NCI-H446 (cell line): Measurements from ENCODE around the gene OR4K5.
A peak's percentile ranks its signal among the peaks of the same experiment; 100 is the strongest.
"Not testable (repeated sequence)": the region's sequence is repeated elsewhere in the genome, so short reads cannot be mapped to it uniquely, and the experiment has no call there.

ENCODE experiments used
- DNase-seq, 2 experiments: peaks; one replicate each; lab custom pipeline; 2025; lab: John Stamatoyannopoulos, UW

The OR4K5 gene

GRCh38 chr14:19920021-19920657 is at the start of gene OR4K5:
OR4K5 (plus strand) TSS chr14:19920607; CDS start chr14:19920607, 0 bp downstream.
- no peak for DNase-seq

DNA sequence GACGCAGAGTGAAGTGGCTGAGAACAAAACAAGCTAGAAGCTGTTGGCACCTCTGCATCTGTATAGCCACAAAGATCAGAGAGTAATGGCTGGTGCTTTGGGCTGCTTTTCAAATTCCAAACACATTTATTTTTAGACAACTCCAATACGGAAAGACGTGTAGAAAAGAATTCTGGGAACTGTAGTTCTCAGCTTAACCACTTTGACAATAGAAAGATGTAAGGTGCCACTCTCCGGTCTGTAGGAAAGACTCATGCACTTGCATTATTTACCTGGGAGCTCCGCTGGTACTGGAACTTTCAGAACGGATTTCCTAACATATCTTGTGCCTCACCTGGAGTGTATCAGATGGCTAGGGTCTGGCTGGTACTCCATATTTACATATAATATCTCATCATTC is 47.2 kb upstream of the OR4K5 start:
- peak in 1 of 2 experiments; percentile 7 for DNase-seq

- no peak for DNase-seq
Measured at GRCh38 chr14:19874842-19875241, 45.6 kb upstream of the OR4K5 start, which contains the start of gene OR4K2. OR4K2 (plus strand) TSS chr14:19875142; CDS start chr14:19876268, 1,126 bp downstream.

- peak in 1 of 2 experiments; percentile 40 for DNase-seq
Measured at GRCh38 chr14:19878029-19878642, 42.3 kb upstream of the OR4K5 start.

DNA sequence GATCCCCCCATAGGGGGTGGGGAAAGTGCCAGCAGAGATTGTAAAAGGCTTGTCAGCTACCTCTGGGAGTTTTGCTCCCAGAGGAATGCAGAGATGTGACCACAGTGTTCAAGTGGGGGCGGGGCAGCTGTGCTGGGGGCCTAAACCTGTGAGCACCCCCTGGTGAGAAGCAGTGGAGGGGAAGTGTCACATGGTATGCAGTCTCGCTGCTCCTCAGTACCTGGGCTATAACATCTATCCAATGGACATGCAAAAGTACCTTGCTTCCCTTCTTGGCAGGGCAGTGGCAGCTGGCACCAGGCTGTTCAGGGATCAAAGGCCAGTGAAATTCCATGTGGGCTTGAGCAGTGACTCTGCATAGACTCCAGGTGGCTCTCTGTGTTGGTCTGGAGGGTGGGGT is 25.1 kb upstream of the OR4K5 start:
- DNase-seq, result no peak

- no peak for DNase-seq
Measured at GRCh38 chr14:19900999-19901398, 19.4 kb upstream of the OR4K5 start.

DNA sequence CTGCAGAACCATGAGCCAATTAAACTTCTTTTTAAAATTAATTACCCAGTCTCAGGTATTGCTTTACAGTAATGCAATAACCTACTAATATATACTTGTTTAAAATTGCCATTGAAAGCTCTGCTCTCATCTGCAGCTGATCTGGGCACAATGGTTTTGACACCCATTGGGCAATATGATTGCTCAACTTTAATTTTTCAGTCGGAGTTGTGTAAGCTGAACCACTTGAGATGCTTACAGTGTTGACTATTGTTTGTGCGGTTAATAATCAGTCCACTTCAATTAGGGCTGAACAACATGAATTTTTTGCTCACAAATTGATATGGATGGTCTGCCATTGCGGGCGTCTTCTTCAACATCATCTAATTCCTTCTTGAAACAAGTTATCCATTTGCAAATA is 18.0 kb upstream of the OR4K5 start:
- DNase-seq, result no peak

DNA sequence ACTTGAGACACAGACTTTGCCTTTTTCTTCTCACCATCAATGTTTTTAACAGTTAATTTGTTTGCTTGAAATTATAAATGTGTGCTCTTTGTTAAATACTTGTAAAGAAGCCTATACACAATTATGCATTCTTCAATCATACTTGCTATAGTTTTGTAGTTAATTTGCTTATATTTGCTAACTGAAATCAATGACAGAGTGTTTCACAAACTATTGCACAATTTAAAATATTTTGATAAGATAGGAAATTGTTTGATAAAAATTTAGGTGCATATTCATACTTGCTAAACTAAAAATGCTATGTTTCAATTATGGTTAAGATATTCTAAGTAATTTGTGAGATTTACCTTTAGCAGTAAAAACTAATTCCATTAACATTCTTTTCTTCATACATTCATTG is 13.7 kb upstream of the OR4K5 start:
- no peak for DNase-seq

DNA sequence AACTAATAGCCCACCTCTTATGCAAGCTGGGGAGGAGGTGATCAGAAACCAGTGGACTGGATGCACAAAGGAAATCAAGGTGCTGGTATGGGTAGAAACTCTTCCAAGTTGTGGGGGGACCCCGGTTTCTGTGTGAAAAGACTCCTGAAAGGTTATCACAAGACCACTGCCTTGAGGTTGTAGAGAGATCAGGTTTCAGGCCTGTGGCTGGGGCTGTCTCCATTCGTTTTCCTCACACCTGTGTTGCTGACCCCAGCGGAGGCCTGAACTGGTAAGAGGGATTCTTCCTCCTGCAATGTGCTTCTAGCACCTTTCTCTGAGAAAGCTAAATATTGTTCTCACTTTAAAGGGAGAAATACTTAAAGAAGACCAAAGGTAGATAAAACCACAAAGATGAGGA is 9.3 kb upstream of the OR4K5 start:
- DNase-seq, result no peak

- no peak for DNase-seq
Measured at GRCh38 chr14:19917243-19917642, 3.2 kb upstream of the OR4K5 start.

DNA sequence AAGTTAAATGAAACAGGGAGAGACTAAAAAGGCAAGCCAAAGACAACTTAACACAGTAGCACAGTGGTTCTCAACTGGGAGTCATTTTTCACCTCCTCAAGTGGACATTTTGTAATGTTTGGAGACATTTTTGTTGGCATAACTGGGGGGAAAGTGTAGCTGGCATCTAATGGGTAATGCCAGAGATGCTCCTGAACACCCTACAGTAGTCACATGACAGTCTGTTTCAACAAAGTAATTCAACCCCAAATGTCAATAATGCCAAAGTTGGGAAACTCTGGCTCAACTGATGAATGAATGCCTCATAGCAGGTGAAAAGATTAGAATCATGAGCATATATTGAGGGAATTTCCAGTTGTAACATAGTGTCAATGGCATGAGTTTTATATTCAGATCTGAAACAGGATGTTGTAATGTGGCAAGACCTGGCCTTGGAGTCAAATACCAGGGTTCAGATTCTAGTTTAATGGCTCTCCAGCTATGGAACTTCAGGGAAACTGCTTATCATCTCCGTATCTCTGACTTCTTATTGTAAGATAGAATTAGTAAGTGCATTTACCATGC is 2.4 kb upstream of the OR4K5 start:
- no peak for DNase-seq

DNA sequence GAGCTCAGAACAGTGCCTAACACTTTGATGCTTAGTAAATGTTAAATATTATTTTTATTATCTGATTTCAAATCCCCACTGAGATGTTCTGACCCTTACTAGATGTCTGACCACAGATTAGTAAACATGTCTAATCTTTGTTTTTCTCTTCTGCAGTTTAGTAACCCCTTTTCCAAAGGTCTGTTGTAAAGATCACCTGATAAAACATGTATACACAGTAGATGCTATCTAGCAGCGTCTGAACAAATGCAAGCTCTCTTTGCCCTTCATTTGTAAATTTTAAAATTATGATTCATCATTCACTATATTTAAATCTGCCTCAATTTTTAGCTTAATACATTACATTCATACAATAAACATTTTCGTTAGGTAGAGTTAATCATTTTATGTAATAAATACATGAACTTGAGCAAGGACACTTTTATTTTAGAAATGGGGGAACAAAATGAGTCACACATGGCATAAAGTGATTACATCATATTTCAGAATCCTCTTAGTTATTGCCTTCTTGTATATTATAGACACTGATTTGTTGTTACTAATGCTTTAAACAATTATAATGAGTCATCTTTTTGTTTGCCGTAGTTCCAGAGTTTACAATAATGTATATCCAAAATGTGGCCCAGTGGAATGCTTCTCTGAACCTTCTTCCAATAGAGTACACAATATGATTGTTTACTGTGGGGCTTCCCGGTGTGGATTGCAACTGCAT is 1.7 kb upstream of the OR4K5 start:
- DNase-seq, result no peak

DNA sequence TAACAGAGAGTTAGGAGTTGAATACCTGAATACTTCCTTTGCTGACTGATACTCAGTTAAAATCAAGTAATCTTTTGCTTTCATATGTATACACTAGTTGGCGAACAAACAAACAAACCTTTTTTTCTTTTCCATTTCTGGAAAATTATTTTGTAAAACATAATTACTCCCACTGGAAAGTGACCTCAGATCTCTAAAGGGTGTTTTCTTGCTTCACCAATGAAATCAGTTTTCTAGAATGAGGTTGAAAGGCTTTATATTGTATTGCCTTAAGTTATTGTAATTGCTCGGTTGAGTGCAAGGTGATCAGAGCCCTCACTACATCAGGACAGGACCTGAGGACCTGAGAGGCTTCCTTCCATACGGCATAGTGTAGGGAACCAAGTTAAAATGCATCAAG is 10.2 kb downstream of the OR4K5 start, which contains the start of gene OR4K1:
TSS of gene OR4K1 (plus strand) at position 301 of the 400 bp plus-strand sequence. CDS start 4,750 bp downstream, outside the sequence.
- no peak for DNase-seq

DNA sequence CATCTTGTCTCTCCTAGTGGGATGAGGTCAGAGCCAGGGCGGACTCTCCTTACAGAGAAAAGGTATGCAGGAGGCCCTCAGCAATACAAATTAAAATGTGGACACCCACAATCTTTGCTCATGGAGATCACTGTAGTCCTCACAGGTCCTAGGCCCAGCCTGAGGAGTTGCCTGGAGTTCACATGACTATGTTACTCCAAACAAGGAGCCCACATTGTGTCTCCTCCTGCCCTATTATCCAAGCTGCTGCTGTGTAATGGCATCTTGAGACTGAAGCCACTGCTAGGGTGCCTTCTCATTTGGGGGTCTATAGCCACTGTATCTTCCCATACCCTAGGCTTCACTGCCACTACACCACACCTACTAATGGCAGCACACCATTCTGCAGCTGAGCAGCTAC is 21.3 kb downstream of the OR4K5 start:
- DNase-seq, result no peak

GRCh38 chr14:19947413-19948090 is 27.1 kb downstream of the OR4K5 start:
- no peak for DNase-seq

DNA sequence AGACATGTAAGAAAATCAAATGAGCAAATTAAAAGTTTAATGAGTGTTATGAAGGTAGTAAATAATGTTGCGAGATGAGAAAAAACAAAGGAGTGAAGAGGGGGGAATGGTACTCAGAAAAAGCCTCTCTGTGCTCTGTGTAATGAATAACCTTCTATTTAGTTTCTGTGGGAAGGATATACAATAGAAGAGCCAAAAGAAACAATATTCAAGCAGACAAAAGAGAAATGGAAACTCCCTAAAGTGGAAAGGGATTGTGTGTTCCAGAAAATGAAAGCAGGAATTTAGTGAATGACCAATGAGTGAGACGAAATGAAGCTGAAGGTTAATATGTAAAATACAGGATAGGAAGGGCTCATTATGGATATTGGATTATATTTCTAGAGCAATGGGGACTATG is 28.8 kb downstream of the OR4K5 start:
- no peak for DNase-seq

DNA sequence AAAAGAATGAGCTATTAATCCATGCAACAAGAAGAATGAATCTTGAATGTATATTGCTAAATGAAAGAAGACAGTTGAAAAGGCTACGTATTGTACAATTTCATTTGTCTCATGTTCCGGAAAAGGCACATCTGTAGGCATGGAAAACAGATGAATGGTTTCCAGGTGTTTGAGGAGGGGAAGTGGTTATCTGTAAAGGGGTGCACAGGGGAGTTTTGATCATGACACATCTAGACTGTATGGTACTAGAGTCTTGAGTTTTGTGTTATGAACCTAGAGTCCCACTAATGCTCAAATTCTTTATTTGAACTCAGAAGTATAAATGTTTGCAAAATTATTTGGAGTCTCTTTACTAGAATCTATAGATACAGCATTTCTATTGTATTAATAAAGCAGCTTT is 49.3 kb downstream of the OR4K5 start:
- not testable (repeated sequence) for DNase-seq
